ENCODE measurements around the gene GEMIN7. TPM values are rescaled to one million over a fixed set of nuclear protein-coding genes. Genes with fewer than 3 reads are reported as not detected.

GEMIN7 gene
- total and polyA plus RNA-seq, 2 donors (not counting 1 experiment from before 2014, with no cell fraction given), result 15.7 to 18.0 TPM

- DNase-seq (ENCODE audit: low read depth in 2 of 2), result peak; percentile 92 to 96
- Histone ChIP-seq H3K9ac (ENCODE audit: insufficient read depth, low read length) (no peak overlapping the region), H4K20me1 (ENCODE audit: control insufficient read depth, extremely low read depth, insufficient read depth, low read length) (no peaks in the 10 kb centered on the region), H3K36me3 (ENCODE audit: control insufficient read depth, insufficient read depth, low read length) (no peaks in the 10 kb centered on the region), H2AFZ (ENCODE audit: low read length) (no peak overlapping the region), H3K4me1 (ENCODE audit: control insufficient read depth, extremely low read depth, insufficient read depth, low read length) (peaks cover 47% of the 10 kb centered on the region), H3K79me2 (ENCODE audit: control insufficient read depth, insufficient read depth, low read length) (peaks cover 97% of the 10 kb centered on the region), H3K27ac (ENCODE audit: insufficient read depth, low read length) (peak overlapping the region; percentile 74), H3K27me3 (ENCODE audit: control insufficient read depth, insufficient read depth, low read length) (no peaks in the 10 kb centered on the region), H3K4me2 (ENCODE audit: extremely low read depth, insufficient read depth, low read length) (peak overlapping the region; percentile 89), H3K9me3 (ENCODE audit: control insufficient read depth, insufficient read depth, low read depth, low read length) (no peaks in the 10 kb centered on the region), H3K4me3 (replicated peaks in 1 of 4; ENCODE audit: control extremely low read depth in 1 of 4, insufficient read depth in 1 of 4, low read depth in 3 of 4, low read length in 4 of 4) (peak overlapping the region in 2 of 4 experiments; percentile 16 to 49)
- TF ChIP-seq CTCF (conservative IDR thresholded peaks at IDR 0.05 in 1 of 2, IDR thresholded peaks at IDR 0.05 in 1 of 2; ENCODE audit: low read depth in 1 of 2, low read length in 2 of 2) (no peak), EZH2 (IDR thresholded peaks at IDR 0.05; ENCODE audit: low read length, missing control alignments) (no peak)
Measured at GRCh38 chr19:45097776-45098520, 18.9 kb downstream of the GEMIN7 start.

- Histone ChIP-seq H3K9me3 (ENCODE audit: control insufficient read depth, insufficient read depth, low read depth, low read length) (no peaks in the 10 kb centered on the region), H4K20me1 (ENCODE audit: control insufficient read depth, extremely low read depth, insufficient read depth, low read length) (no peaks in the 10 kb centered on the region), H3K4me3 (replicated peaks in 1 of 4; ENCODE audit: control extremely low read depth in 1 of 4, insufficient read depth in 1 of 4, low read depth in 3 of 4, low read length in 4 of 4) (peak overlapping the region in 3 of 4 experiments; percentile 16 to 49 (median 23)), H3K9ac (ENCODE audit: insufficient read depth, low read length) (no peak overlapping the region), H3K27ac (ENCODE audit: insufficient read depth, low read length) (peak overlapping the region; percentile 74), H3K79me2 (ENCODE audit: control insufficient read depth, insufficient read depth, low read length) (peaks cover 98% of the 10 kb centered on the region), H3K27me3 (ENCODE audit: control insufficient read depth, insufficient read depth, low read length) (no peaks in the 10 kb centered on the region), H3K36me3 (ENCODE audit: control insufficient read depth, insufficient read depth, low read length) (no peaks in the 10 kb centered on the region), H2AFZ (ENCODE audit: low read length) (no peak overlapping the region), H3K4me2 (ENCODE audit: extremely low read depth, insufficient read depth, low read length) (peak overlapping the region; percentile 89), H3K4me1 (ENCODE audit: control insufficient read depth, extremely low read depth, insufficient read depth, low read length) (peaks cover 51% of the 10 kb centered on the region)
- no peak for TF ChIP-seq CTCF (conservative IDR thresholded peaks at IDR 0.05 in 1 of 2, IDR thresholded peaks at IDR 0.05 in 1 of 2; ENCODE audit: low read depth in 1 of 2, low read length in 2 of 2)
- no peak for TF ChIP-seq EZH2 (IDR thresholded peaks at IDR 0.05; ENCODE audit: low read length, missing control alignments)
- DNase-seq (ENCODE audit: low read depth in 2 of 2), result peak; percentile 59 to 63
Measured at GRCh38 chr19:45098521-45099466, 19.7 kb downstream of the GEMIN7 start.
